T-helper 22 cell (primary cell): ENCODE measurements around the gene CEP128.

Experiments used
- DNase-seq: peaks from one replicate; pipeline ENCODE4 v3.0.0-alpha.2; 2020; ENCODE audit warnings: low read depth

The CEP128 gene

DNA sequence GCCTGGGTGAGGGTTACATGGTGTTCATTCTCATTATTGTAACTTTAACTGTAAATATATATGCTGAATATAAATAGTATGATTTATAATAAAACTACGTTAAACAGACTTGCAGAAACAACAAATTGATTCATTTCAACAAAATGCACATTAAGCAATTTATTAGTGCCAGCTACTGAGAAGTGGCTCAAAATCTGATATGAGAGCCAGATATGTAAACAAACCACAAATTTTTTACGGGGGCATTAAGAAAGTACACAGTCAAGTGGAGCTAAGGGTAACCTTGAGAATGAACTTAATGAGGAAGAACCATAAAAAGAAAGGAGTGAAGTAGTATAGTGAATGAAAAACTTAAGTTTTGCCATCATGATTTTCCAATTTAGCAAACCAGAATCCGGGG, 40.3 kb downstream of the CEP128 start:
- DNase-seq, result no peak

DNA sequence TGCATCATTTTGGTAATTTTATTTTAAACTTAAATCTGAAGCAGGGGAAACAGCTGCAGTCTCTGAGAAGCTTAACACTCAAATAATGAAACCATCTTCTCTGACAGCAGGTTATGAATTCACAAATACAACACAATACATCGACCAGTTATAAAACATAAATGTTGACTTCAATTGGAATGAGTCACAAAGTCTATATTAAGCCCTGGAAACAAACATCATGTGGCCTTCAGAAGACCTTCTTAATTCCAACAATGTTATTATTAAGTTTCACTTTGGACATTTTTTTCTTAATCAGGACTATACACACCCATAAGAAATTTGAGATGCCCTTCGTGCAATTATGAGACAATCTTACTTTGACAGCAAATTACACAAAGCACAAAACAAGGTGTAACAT, 68.9 kb downstream of the CEP128 start:
- no peak for DNase-seq

DNA sequence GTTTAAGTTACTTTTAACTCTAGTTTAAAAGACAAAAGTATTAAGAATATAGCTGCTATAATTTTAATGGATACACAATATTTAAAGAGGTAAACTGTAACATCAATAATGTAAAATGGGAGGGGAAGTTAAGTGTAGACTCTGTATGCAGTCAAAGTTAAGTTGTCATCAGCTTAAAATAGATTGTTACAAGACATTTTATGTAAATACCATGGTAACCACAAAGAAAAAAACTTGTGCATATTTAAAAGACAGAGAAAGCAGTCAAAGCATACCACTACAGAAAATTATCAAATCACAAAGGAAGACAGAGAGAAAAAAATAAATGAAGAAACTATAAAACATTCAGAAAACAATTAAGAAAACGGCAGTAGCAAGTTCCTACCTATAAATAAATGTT, 73.3 kb downstream of the CEP128 start:
- DNase-seq, result no peak

DNA sequence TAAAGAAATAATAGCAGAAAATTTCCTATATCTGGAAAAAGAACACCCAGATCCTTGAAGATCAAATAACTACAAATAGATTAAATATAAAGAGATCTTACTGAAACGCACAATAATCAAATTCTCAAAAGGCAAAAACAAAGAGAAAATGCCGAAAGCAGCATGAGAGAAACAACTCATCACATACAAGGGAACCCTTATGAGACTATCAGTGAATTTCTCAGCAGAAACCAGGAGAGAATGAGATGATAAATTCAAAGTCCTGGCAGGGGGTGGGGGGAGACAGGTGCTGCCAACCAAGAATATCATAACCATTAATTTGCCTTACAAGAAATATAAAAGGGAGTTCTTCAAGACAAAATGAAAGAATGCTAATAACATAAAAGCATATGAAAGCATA, 73.7 kb downstream of the CEP128 start:
- DNase-seq, result no peak

DNA sequence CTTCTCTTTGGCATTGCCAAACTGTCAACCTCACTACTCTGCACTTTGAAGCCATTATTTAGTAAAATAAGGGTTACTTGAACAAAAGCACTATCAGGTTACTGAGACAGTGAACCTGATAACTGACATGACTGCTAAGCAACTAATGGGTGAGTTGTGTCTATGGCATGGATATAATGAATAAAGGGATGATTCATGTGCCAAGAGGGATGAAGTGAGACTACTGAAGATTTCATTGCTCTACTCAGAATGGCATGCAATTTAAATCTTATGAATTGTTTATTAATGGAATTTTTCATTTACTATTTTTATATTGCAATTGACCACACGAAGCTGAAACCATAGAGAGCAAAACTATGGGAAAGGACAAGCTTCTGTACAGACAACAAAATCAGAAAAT, 74.4 kb downstream of the CEP128 start:
- DNase-seq, result no peak

DNA sequence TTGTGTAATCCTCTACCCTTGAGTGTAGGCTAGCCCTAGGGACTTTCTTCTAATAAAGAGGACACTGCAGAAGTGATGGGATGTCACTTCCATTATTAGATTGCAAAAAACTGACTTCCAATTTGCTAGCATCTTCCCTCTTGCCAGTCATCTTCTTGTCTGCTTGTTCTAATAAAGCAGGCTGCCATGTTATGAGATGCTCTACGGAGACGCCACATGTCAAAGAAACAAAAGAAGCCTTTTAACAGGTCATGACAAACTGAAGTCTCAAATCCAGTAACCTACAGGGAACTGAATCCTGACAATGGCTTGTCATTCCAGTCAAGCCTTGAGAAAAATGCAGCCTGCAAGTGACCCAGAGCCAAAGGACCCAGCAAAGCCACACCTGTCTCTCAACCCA, 76.0 kb downstream of the CEP128 start:
- no peak for DNase-seq

DNA sequence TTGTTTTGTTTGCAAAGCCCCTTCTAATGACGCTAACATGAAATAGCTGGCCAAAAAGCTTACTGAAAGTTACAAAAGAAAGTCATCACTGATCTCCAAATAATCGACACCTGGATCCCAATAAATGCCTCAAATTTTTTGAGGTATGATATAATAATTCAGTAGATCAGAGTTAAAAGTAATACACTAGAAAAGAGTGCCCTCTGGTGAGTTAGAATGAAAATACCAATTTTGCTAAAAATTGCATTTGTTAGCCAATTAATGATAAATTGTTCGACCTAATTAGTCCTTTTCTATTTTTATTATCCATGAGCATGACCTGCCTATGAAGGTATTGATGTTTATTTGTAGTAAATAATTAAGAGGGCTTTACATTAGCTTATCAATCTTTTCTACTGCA, 78.6 kb downstream of the CEP128 start:
- DNase-seq, result no peak

DNA sequence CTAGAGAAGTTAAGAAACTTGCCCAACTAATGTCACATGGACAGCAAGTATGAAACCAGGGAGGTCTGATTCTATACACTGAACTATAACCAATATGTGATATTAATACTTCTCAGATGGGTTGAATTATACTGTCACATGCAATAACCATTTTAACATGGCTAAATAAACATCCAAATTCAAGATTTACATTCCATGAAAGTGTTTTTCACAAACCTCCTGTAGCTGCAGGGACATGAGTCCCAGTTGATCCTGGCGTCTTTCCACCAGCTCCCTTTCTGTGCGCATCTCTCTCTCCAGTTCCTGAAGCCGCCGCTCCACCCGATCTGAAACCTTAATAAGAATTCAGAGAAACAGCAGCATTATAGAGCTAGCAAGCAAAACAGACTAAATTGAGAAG, 79.0 kb downstream of the CEP128 start:
- DNase-seq, result no peak

DNA sequence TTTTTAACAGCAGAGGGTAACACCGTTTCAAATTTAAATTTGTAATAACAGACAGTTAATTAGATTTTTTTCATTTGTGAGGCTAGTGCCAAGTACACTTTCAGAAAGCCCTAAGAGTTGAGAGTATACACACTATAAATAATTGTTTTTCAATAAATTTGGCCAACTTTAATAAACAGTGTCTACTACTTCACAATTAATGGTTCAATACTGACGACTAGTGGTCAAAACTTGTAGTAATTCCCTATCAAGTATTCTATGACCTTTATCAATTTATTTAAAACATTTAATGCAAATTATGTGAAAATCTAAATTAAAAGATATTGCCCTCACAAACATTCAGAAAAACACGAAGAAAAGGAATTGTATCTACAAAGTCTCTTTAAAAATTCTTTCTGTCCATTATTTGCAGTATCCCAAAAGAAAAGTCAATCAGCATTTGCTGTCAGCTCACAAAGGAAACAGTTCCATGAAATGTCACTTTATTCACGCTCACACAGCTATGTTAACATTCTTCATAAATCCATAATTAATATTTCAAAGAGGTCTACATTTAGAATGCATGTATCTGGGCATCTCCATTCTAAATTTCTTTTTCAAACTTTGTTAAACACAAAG, 91.2 kb downstream of the CEP128 start:
- no peak for DNase-seq

DNA sequence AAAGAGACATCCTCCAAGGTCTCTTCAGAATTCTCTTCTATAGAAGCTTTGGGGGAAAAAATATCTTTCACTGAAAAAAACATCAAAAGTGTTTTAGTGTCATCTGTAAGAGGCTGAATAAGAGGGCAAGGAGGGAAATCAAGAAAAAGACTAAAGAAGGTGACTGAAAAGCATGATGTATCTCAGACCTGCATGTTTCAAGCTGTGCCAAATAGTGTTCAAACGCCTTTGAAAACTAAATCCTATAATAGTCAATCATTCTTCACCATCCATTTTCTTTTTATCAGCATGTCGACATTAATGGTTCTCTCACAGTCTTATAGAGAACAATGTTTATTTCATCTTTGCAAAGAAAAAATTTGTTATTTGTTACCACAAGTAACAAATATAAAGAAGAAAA, 94.5 kb downstream of the CEP128 start:
- DNase-seq, result no peak

DNA sequence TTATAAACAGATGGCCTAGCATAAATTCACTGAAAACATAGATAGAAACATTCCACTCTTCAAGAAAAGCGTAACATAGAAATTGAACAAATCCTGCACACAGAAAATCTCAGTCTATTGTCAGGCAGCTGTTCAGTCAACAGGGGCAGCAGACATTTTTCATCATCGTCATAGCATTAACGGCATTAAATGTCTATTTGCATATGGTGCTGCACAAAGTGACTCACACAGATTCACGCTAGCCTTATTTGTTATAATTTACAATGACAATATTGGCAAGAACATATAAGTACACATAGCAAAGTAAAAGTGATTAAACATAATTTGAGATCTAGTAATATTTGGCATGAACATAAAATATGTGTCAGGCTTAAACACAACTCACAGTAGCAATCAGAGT, 95.7 kb downstream of the CEP128 start:
- DNase-seq, result no peak

DNA sequence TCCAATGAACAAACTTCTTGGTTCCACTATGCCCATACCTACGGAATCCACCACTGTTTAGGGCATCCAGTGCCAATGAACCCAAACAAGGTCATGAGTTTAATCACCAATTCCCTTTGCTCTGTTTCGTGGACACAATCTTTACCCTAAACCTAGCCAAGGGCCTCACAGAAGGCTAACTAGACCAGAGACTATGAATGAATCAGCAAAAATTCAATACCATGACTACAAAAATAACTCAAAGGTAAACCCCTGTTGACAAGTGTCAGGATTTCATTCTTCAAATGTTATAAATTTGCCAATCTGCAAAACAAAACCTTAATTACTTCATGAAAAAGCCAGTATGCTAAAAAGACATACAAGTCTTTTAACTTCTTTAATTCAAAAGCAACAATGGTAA, 96.7 kb downstream of the CEP128 start:
- DNase-seq, result no peak

DNA sequence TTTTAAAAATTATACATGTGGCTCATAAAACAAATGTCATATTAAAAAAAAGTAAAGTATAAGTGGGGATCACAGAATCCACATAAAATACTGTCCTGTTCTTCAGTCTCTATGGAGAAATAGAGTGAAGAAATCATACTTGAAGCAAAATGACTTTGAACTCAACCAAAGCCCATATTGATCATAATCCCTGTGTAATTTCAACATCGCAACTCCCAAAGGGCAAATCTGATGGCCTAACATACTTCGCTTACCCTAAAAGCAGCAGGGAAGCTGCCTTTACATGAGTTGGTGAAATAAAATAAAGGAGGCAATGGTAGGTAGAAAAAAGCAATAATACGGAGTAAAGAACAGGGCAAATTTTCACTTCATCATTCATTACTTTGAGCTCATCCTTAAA, 101.8 kb downstream of the CEP128 start:
- DNase-seq, result no peak

DNA sequence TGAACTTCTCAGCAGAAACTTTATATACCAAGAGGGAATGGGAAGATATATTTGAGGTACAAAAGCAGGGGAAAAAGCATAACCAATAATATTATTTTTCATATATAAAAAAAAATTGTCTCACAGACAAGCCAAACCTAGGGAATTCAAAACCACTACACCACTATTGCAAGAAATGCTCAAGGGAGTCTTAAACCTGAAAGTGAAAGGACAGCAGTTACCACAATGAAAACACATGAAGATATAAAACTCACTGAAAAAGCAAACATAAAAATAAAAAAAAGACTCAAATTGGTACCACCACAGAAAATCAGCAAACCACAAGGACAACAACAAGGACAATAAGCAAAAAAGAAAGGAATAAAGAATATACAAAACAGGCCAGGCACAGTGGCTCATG, 131.9 kb downstream of the CEP128 start:
- no peak for DNase-seq

DNA sequence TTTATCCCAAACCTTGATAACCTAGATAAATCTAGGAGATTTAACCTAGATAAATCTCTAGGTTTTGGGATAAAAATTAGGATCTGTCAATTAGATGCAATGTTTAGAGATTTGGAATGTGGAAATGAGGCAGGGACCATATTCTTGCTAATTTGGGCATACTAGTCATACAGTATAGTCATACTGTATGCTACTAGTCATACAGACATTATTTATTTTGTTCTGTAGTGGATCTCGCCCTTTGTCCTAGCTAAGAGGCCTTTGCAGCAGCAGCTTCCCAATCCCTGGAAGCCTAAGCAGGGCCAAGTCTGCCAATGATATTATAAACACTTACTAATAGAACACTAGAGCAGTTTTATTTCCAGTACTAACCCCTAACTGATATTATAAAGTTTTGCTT, 136.4 kb downstream of the CEP128 start:
- DNase-seq, result no peak

DNA sequence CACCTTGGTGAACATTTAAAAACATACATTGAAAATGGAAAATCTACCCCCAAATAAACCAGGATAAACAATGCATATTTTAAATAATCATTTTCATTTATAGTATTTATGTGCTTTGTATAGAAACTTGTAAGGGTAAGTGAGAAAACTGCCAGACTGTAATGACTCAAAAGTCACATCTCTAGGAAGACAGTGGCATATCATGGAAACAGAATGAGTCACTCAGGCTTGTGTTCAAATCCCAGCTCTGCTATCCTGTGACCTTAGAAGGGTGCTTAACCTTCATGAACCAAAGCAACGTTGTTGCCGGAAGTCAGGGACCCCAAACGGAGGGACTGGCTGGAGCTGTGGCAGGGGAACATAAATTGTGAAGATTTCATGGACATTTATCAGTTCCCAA, 142.7 kb downstream of the CEP128 start:
- DNase-seq, result no peak

DNA sequence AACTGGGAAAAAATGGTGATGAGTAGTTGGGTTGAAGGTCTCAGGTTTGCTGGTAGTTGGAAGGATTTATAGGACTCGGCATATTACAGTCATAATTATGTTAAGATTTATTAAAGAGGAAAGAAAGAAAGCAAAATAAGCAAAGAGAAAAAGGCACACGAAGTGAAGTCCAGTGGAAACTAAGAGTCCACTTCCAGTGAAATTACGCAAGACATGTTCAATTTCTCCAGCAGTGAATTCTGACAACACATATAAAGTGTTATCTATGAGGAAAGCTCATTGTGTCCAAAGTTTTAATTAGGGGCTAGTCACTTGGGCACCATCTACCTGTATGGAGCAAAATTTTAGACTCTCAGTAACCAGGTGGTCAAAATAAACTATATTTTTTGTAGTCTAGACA, 143.3 kb downstream of the CEP128 start:
- DNase-seq, result no peak

DNA sequence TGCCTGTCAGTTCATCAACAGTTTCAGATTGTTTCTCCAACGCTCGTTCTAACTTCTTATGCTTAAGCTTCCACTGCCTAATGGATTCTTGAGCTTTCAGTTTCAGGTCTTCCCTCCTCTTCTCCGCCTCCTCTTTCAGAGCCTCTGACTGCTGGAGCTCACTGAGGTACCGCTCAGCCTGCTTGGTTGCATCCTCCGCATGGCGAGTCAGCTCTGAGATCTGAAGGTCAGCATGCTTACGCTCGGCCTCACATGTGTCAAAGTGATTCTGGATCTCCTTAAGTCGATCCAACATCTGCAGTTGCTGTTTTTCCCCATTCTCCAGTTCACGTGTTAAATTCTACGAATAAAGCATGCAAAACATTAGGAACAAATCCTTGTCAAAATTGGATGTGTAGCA, 148.8 kb downstream of the CEP128 start:
- DNase-seq, result no peak

DNA sequence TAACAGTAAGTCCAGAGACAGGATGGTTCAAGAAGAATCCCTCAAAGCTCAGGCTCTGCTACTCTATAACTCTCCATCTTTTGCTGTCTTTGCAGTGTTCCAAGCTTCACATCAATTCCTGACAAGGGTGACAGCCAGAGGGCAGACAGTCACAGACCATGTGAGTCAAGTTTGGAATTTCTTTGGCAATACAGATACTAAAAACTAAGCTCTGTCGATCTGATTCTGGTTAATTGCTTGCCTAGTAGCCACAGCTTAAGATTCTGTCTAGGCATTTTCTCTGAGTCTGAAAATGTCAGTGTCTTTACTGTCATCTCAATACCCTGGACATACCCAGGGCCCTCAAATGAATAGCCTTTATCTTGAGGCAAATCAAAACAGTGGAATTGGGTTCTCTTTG, 153.7 kb downstream of the CEP128 start:
- DNase-seq, result no peak

DNA sequence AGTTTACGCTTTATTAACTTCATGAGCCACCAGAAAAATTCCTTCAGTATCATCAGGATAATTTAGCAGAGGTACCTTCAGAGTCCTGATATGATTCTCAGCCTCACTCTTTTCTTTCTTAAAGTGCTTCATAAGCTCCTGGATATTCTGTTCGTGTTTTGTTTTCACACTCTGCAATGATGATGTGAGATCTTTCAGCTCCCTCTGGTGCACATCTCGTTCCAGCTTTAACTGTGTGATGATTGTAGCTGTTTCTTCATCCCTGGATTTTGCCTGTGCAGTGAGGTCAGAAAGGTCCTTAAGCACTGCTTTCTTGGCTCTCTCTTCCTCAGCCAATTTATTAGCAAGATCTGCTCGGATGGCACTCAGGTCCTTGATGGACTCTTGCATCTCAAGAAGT, 156.7 kb downstream of the CEP128 start:
- DNase-seq, result no peak

DNA sequence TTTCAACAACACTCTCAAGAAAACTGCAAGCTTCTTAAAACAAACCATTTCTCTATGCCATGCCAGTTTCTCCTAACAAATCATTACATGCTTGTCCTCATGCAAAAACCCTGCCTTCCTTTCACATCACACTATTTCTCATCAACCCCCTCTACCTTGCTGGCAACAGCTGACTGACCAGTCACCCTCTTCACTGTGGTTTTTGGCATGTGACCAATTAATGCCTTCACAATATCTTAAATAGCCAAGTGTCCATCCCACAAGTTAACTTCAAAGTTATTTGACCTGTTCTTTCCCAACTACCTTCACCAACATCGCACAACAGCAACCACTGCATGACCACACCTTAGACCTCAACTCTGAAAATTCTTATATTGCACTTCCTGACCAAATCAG, 159.6 kb downstream of the CEP128 start:
- no peak for DNase-seq

DNA sequence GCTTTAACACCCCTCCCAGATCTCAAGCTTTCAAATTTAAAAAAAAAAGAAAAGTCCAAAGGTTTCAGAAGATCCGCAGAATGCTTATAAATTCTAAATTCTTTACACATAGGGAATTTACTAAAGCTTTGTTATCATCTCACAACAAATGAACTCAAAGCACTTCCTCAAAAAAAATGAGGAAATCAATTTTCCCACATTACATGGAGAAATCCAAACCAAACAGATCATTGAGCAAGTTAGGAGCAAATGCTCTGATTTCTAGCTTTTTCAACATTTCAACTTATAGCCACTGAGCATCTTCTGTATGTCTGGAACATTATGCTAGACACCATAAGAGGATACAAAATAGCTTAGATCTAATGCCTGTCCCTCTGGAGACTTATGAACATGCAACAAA, 161.0 kb downstream of the CEP128 start:
- no peak for DNase-seq

DNA sequence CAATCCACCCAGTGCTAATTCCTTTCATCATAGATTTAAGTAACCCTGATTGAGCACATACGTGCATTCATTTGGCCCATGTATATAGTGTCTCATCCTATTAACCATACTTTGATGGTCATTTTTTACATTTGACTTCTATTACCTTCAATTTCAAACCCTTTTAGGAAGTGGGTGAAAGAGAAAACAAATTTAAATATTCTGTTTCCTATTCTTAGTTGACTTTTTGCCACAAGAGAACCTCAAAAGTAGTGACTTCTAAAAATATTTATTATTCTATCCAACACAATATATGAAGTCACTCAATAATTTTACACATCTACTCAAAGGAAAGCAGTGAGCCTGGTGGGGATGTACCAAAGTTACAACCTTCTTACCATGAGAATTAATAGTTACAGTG, 164.9 kb downstream of the CEP128 start:
- no peak for DNase-seq

DNA sequence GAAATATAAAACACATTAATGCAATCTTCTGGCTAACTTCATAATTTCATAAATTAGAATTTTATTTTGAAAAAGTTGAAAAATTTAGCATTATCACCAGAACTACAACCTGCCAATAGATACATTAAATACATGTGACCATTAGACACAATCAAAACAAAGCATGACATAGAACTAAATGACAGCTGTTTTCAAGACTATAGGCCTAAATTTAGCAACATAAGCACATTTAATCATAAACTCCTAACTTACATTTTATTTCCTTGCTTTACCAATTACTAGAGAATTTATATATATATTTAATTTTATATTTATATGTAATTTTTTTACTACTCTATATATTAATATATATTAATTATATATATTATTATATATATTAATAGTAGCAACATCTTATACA, 165.4 kb downstream of the CEP128 start:
- DNase-seq, result no peak

DNA sequence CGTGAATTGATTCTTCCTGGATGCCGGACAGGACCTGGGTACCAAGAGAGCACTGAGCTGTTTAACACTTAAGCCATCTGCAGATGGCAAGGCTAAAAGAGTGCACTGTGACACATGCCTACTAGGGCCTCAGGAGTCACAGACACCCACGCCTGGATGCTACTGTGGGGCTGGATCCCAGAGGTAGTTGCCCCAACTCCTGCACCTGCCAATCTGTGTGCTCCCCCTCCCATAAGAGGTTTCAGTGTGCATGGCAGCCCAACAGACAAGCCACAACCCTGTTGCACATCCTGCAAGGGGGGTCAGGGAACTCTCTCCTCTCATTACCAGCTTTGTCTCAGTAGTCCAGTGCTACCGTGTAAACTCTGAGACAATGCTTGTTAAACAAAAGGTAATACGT, 169.0 kb downstream of the CEP128 start:
- DNase-seq, result no peak
